ENCODE results near the gene SMCP. TPM values are rescaled to one million over a fixed set of nuclear protein-coding genes. Genes with fewer than 3 reads are reported as not detected.

SMCP gene
- polyA plus RNA-seq, 2 of the 4 experiments (the other 2 are of a cell fraction), result not detected

DNA sequence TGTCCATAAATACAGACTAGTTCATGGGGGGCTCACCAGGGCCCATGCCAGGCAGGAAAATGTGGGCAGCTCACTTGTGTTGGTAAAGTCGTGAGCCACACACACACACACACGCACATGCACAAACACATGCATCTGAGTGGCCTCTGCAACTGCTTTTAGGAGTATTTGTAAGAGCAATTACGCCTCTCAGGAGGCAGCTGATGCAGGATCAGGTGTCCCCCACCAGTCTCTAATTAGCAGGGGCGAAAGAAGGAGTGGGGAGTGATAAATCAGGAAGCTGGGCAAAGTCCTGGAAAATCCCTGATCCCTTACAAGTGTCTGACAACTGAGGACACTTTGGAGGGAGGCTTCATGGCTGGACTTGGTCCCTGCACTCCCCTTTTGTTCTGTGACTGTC is 24.5 kb downstream of the SMCP start:
- H3K4me2 ChIP-seq, result no peak overlapping the region
- FAIRE-seq (no peak), DNase-seq (ENCODE audit: low read depth in 1 of 2, low spot score in 1 of 2) (no peak), ATAC-seq (no peak)
- no peak overlapping the region for H3K4me3 ChIP-seq
- H3K9me3 ChIP-seq, result no peaks in the 10 kb centered on the region
- POLR2A ChIA-PET, result no interaction called here
- no peak for TF ChIP-seq TP53 (CRISPR knock-in tag; IDR thresholded peaks at IDR 0.05)
- no peak for TF ChIP-seq EP300 (IDR thresholded peaks at IDR 0.05)
- TF ChIP-seq JUNB (IDR thresholded peaks at IDR 0.05), result no peak
- no peak for TF ChIP-seq RARB (CRISPR knock-in tag; IDR thresholded peaks at IDR 0.05)
- TF ChIP-seq TFCP2L1 (CRISPR knock-in tag; IDR thresholded peaks at IDR 0.05), result no peak
- no peak for TF ChIP-seq MYC (IDR thresholded peaks at IDR 0.05; ENCODE audit: borderline replicate concordance, low read length)
- TF ChIP-seq KDM1A (IDR thresholded peaks at IDR 0.05; ENCODE audit: low read depth), result no peak
- TF ChIP-seq, protein P1, sequence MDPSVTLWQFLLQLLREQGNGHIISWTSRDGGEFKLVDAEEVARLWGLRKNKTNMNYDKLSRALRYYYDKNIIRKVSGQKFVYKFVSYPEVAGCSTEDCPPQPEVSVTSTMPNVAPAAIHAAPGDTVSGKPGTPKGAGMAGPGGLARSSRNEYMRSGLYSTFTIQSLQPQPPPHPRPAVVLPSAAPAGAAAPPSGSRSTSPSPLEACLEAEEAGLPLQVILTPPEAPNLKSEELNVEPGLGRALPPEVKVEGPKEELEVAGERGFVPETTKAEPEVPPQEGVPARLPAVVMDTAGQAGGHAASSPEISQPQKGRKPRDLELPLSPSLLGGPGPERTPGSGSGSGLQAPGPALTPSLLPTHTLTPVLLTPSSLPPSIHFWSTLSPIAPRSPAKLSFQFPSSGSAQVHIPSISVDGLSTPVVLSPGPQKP (IDR thresholded peaks at IDR 0.05; ENCODE audit: low read depth, low read length), result no peak
- no peak for TF ChIP-seq EHMT2 (IDR thresholded peaks at IDR 0.05; ENCODE audit: low read depth)
- no peak for TF ChIP-seq MAFK (IDR thresholded peaks at IDR 0.05; ENCODE audit: partially characterized antibody)
- TF ChIP-seq, protein P2, sequence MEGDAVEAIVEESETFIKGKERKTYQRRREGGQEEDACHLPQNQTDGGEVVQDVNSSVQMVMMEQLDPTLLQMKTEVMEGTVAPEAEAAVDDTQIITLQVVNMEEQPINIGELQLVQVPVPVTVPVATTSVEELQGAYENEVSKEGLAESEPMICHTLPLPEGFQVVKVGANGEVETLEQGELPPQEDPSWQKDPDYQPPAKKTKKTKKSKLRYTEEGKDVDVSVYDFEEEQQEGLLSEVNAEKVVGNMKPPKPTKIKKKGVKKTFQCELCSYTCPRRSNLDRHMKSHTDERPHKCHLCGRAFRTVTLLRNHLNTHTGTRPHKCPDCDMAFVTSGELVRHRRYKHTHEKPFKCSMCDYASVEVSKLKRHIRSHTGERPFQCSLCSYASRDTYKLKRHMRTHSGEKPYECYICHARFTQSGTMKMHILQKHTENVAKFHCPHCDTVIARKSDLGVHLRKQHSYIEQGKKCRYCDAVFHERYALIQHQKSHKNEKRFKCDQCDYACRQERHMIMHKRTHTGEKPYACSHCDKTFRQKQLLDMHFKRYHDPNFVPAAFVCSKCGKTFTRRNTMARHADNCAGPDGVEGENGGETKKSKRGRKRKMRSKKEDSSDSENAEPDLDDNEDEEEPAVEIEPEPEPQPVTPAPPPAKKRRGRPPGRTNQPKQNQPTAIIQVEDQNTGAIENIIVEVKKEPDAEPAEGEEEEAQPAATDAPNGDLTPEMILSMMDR (IDR thresholded peaks at IDR 0.05), result no peak
- TF ChIP-seq SMC3 (IDR thresholded peaks at IDR 0.05), result no peak
- TF ChIP-seq EHF (CRISPR knock-in tag; IDR thresholded peaks at IDR 0.05), result no peak
- TF ChIP-seq, protein P3, sequence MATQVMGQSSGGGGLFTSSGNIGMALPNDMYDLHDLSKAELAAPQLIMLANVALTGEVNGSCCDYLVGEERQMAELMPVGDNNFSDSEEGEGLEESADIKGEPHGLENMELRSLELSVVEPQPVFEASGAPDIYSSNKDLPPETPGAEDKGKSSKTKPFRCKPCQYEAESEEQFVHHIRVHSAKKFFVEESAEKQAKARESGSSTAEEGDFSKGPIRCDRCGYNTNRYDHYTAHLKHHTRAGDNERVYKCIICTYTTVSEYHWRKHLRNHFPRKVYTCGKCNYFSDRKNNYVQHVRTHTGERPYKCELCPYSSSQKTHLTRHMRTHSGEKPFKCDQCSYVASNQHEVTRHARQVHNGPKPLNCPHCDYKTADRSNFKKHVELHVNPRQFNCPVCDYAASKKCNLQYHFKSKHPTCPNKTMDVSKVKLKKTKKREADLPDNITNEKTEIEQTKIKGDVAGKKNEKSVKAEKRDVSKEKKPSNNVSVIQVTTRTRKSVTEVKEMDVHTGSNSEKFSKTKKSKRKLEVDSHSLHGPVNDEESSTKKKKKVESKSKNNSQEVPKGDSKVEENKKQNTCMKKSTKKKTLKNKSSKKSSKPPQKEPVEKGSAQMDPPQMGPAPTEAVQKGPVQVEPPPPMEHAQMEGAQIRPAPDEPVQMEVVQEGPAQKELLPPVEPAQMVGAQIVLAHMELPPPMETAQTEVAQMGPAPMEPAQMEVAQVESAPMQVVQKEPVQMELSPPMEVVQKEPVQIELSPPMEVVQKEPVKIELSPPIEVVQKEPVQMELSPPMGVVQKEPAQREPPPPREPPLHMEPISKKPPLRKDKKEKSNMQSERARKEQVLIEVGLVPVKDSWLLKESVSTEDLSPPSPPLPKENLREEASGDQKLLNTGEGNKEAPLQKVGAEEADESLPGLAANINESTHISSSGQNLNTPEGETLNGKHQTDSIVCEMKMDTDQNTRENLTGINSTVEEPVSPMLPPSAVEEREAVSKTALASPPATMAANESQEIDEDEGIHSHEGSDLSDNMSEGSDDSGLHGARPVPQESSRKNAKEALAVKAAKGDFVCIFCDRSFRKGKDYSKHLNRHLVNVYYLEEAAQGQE (IDR thresholded peaks at IDR 0.05), result no peak
- TF ChIP-seq BHLHE40 (IDR thresholded peaks at IDR 0.05; ENCODE audit: low read depth, low read length), result no peak
- no peak for TF ChIP-seq MAZ (IDR thresholded peaks at IDR 0.05; ENCODE audit: borderline replicate concordance, low read depth, low read length)
- no peak for TF ChIP-seq CBX2 (IDR thresholded peaks at IDR 0.05; ENCODE audit: borderline replicate concordance, low read depth)
- CTCF ChIA-PET, result no interaction called here
- H3K4me1 ChIP-seq, result no peaks in the 10 kb centered on the region
- H3K27ac ChIP-seq, result no peak overlapping the region
- WGBS (ENCODE audit: missing lambda C conversion rate), result 14% methylated on average over 3 of the region's 4 CpGs

DNA sequence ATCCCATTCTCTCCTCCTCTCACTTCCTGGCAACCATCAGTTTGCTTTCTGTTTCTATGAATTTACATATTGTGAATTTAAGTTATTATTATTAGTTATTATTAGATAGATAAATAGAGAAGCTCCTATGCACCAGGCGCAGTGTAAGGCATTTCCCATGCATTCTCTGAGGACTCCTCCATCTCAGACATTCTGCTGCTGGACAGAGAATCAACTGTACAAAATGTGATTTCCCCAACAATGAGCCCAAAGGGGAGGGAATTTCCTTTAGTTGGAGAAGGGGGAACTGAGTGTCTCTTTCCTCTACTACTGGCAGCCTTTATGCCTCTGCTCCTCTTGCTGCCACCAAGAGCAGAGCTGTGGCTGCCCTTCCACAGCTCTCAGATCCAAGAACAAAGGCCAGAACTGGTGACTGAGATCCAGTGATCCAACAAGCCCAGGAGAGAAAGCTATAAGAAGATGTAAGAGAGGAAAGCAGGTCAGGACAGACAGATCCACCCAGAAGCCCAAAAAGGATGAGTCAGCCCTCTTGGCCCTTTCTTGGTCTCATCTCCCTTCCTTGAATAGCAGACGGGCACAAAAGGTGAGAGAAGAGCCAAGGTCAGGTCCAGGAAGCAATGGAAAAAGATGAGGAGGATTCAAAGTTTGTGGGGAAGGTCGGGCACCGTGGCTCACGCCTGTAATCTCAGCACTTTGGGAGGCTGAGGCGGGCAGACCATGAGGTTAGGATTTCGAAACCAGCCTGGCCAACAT is 26.7 kb downstream of the SMCP start:
- CTCF ChIA-PET, result interaction anchor here (0.7 to 1.0 kb wide), 3 partner anchors 21 to 816 kb away, joined by 3 to 4 read pairs (median 3); partner anchors contain the start of gene TCHHL1
- H3K9me3 ChIP-seq, result no peaks in the 10 kb centered on the region
- POLR2A ChIA-PET, result no interaction called here
- H3K27ac ChIP-seq, result no peak overlapping the region
- H3K4me1 ChIP-seq, result no peaks in the 10 kb centered on the region
- H3K4me3 ChIP-seq, result no peak overlapping the region
- no peak for ATAC-seq
- H3K4me2 ChIP-seq, result no peak overlapping the region
- WGBS (ENCODE audit: missing lambda C conversion rate), result 16% methylated on average over 7 of the region's 7 CpGs
- TF ChIP-seq, protein P4, sequence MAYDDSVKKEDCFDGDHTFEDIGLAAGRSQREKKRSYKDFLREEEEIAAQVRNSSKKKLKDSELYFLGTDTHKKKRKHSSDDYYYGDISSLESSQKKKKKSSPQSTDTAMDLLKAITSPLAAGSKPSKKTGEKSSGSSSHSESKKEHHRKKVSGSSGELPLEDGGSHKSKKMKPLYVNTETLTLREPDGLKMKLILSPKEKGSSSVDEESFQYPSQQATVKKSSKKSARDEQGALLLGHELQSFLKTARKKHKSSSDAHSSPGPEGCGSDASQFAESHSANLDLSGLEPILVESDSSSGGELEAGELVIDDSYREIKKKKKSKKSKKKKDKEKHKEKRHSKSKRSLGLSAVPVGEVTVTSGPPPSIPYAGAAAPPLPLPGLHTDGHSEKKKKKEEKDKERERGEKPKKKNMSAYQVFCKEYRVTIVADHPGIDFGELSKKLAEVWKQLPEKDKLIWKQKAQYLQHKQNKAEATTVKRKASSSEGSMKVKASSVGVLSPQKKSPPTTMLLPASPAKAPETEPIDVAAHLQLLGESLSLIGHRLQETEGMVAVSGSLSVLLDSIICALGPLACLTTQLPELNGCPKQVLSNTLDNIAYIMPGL (CRISPR knock-in tag; IDR thresholded peaks at IDR 0.05; ENCODE audit: borderline replicate concordance), result no peak
- no peak for TF ChIP-seq ZNF302 (CRISPR knock-in tag; IDR thresholded peaks at IDR 0.05)
- TF ChIP-seq, protein P5, sequence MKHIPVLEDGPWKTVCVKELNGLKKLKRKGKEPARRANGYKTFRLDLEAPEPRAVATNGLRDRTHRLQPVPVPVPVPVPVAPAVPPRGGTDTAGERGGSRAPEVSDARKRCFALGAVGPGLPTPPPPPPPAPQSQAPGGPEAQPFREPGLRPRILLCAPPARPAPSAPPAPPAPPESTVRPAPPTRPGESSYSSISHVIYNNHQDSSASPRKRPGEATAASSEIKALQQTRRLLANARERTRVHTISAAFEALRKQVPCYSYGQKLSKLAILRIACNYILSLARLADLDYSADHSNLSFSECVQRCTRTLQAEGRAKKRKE (CRISPR knock-in tag; IDR thresholded peaks at IDR 0.05; ENCODE audit: low read depth), result no peak
- no peak for TF ChIP-seq MAFK (IDR thresholded peaks at IDR 0.05; ENCODE audit: partially characterized antibody)
- TF ChIP-seq, protein P1 (IDR thresholded peaks at IDR 0.05; ENCODE audit: low read depth, low read length), result no peak
- TF ChIP-seq HOXB13 (CRISPR knock-in tag; IDR thresholded peaks at IDR 0.05; ENCODE audit: low read depth), result no peak
- no peak for TF ChIP-seq FOSB (CRISPR knock-in tag; IDR thresholded peaks at IDR 0.05)
- TF ChIP-seq JUN (IDR thresholded peaks at IDR 0.05), result no peak
- TF ChIP-seq ZFP36 (IDR thresholded peaks at IDR 0.05; ENCODE audit: borderline replicate concordance, partially characterized antibody), result no peak
- TF ChIP-seq TP53 (CRISPR knock-in tag; IDR thresholded peaks at IDR 0.05), result no peak
- TF ChIP-seq RARB (CRISPR knock-in tag; IDR thresholded peaks at IDR 0.05), result no peak
- no peak for FAIRE-seq
- no peak for DNase-seq (ENCODE audit: low read depth in 1 of 2, low spot score in 1 of 2)

Measured in A549 (cell line).